ENCODE results near the gene SELENOK. TPM values are rescaled to one million over a fixed set of nuclear protein-coding genes. Genes with fewer than 3 reads are reported as not detected.

The SELENOK gene
- total and polyA plus RNA-seq, 2 of the 13 experiments (the other 11 are each of a cell fraction or from before 2014, with no cell fraction given), result 67.0 to 81.0 TPM

- H2AFZ ChIP-seq (ENCODE audit: low read length), result no peak overlapping the region
- H3K79me2 ChIP-seq (ENCODE audit: insufficient read depth, low read length), result no peaks in the 10 kb centered on the region
- H3K9ac ChIP-seq (ENCODE audit: insufficient read depth, low read depth, low read length), result no peak overlapping the region
- H3K4me1 ChIP-seq (ENCODE audit: insufficient read depth, low read length), result no peaks in the 10 kb centered on the region
- FAIRE-seq (no peak), ATAC-seq (no peak), DNase-seq (ENCODE audit: low spot score) (no peak)
- WGBS (ENCODE audit: low lambda C conversion rate), result 0% methylated on average over 2 of the region's 2 CpGs
- intact Hi-C loops (cut with micrococcal nuclease; ENCODE audit: unreplicated experiment) (no loop called here), in situ Hi-C loops (cut with HindIII; ENCODE audit: extremely low pct_ligation_motif_present, low pct_unique_long_range_greater_than_20kb) (no loop called here)
- no peaks in the 10 kb centered on the region for H4K20me1 ChIP-seq (ENCODE audit: insufficient read depth, low read length)
- H3K36me3 ChIP-seq (replicated peaks in 1 of 2; ENCODE audit: control insufficient read depth in 1 of 2, insufficient read depth in 2 of 2, low read length in 2 of 2), result no peaks in the 10 kb centered on the region
- POLR2A ChIA-PET, result no interaction called here
- no peak overlapping the region for H3K4me3 ChIP-seq (replicated peaks in 1 of 3; ENCODE audit: insufficient read depth in 1 of 3, low read depth in 2 of 3, low read length in 3 of 3)
- no TSS peak for BruUV-seq (replicated peaks)
- no peak overlapping the region for H3K4me2 ChIP-seq (ENCODE audit: low read depth, low read length)
- peaks cover 2 to 4% of the 10 kb centered on the region in 2 experiments; a peak in 1 of 5 replicates for H3K27me3 ChIP-seq (ENCODE audit: control insufficient read depth in 1 of 2, insufficient read depth in 2 of 2, low read length in 2 of 2)
- CTCF ChIA-PET (ENCODE audit: low intra/inter-chr PET ratio, low total read pairs), result no interaction called here
- no peak overlapping the region for H3K27ac ChIP-seq (ENCODE audit: extremely low read length, insufficient read depth, low read length)
- H3K9me3 ChIP-seq (ENCODE audit: low read length), result no peaks in the 10 kb centered on the region
- no peak for TF ChIP-seq ZNF446 (CRISPR knock-in tag; IDR thresholded peaks at IDR 0.05)
- TF ChIP-seq ZNF839 (CRISPR knock-in tag; IDR thresholded peaks at IDR 0.05; ENCODE audit: borderline replicate concordance), result no peak
- TF ChIP-seq ZBTB42 (CRISPR knock-in tag; IDR thresholded peaks at IDR 0.05), result no peak
- TF ChIP-seq ZGPAT (CRISPR knock-in tag; IDR thresholded peaks at IDR 0.05), result no peak
- no peak for TF ChIP-seq ZNF776 (CRISPR knock-in tag; IDR thresholded peaks at IDR 0.05)
- no peak for TF ChIP-seq ADNP (CRISPR knock-in tag; IDR thresholded peaks at IDR 0.05)
- no peak for TF ChIP-seq PHF8 (CRISPR knock-in tag; IDR thresholded peaks at IDR 0.05)
- no peak for TF ChIP-seq ZNF562 (CRISPR knock-in tag; IDR thresholded peaks at IDR 0.05; ENCODE audit: borderline replicate concordance)
- no peak for TF ChIP-seq ZNF3 (CRISPR knock-in tag; IDR thresholded peaks at IDR 0.05)
- TF ChIP-seq ETV5 (CRISPR knock-in tag; IDR thresholded peaks at IDR 0.05; ENCODE audit: borderline replicate concordance), result no peak
- TF ChIP-seq ZNF331 (CRISPR knock-in tag; IDR thresholded peaks at IDR 0.05), result no peak
- no peak for TF ChIP-seq ZNF703 (CRISPR knock-in tag; IDR thresholded peaks at IDR 0.05; ENCODE audit: borderline replicate concordance)
- no peak for TF ChIP-seq PAWR (CRISPR knock-in tag; IDR thresholded peaks at IDR 0.05; ENCODE audit: borderline replicate concordance)
These were observed 9.1 kb upstream of the SELENOK start for GRCh38 chr3:53900666-53901331.
